GM12878 (cell line): ENCODE measurements around the gene TH. TPM values are rescaled to one million over a fixed set of nuclear protein-coding genes. Genes with fewer than 3 reads are reported as not detected.

Source experiments
- ATAC-seq: fragments of 200-7000 bp; cut with Tn5 transposase; 3 replicates; pipeline ENCODE4 v1.9.1; 2020; ENCODE audit warnings: mild to moderate bottlenecking, moderate library complexity
- BruUV-seq: library from RNA; stranded (reverse); fragments of 400-500 nt; replicated peaks from 2 replicates; lab custom pipeline; 2021; lab: Mats Ljungman, UMichigan
- CTCF ChIA-PET: fragments of 300-600 bp; sonication (Branson Sonifier 250); formaldehyde crosslinking; extraction: SDS; loops from one replicate; lab custom pipeline; 2021; ENCODE audit warnings: inconsistent platforms; lab: Yijun Ruan, JAX
- POLR2A ChIA-PET: fragments of 350-600 bp; formaldehyde crosslinking; extraction: SDS; loops from one replicate; lab custom pipeline; 2021; ENCODE audit warnings: inconsistent platforms; lab: Charles Lee
- RAD21 ChIA-PET: fragments of 300-600 bp; sonication (Branson Sonifier 250); formaldehyde crosslinking; loops from one replicate; lab custom pipeline; 2023; ENCODE audit warnings: antibody characterized with exemption; ENCODE audit not compliant: unreplicated experiment; lab: Charles Lee
- SMC1A ChIA-PET: fragments of 300-600 bp; sonication (Branson Sonifier 250); formaldehyde crosslinking; loops from one replicate; lab custom pipeline; 2023; ENCODE audit not compliant: unreplicated experiment, uncharacterized antibody; lab: Charles Lee
- DNase-seq: peaks from one replicate; pipeline ENCODE4 v3.0.0-alpha.2; 2011; ENCODE audit warnings: low read depth, low spot score
- FAIRE-seq: peaks from 3 replicates; lab custom pipeline; 2011; peaks lifted over from hg19 to GRCh38; lab: Jason Lieb, UNC
- H2AFZ ChIP-seq: 2 replicates; pipeline ENCODE4 v1.6.0; 2011; ENCODE audit warnings: low read depth, low read length, control low read depth; ENCODE audit not compliant: control insufficient read depth
- H3K27ac ChIP-seq: 2 replicates; pipeline ENCODE4 v1.5.1; 2011; ENCODE audit warnings: control low read depth; ENCODE audit not compliant: control insufficient read depth, insufficient read depth
- H3K27me3 ChIP-seq, 2 experiments: replicated peaks in 1 of 2; 2 replicates each; pipeline versions ENCODE4 v1.6.0 to v1.6.1; 2011; ENCODE audit warnings: low read length in 1 of 2; ENCODE audit not compliant: control insufficient read depth in 2 of 2, insufficient read depth in 2 of 2
- H3K36me3 ChIP-seq, 2 experiments: 2 replicates each; pipeline ENCODE4 v1.5.1; 2011; ENCODE audit warnings: low read length in 1 of 2; ENCODE audit not compliant: control insufficient read depth in 2 of 2, insufficient read depth in 2 of 2
- H3K4me1 ChIP-seq: 2 replicates; pipeline ENCODE4 v1.6.1; 2011; ENCODE audit warnings: mild to moderate bottlenecking, low read length, moderate library complexity, mixed read lengths; ENCODE audit not compliant: control insufficient read depth, insufficient read depth
- H3K4me2 ChIP-seq: 2 replicates; pipeline ENCODE4 v1.6.0; 2011; ENCODE audit warnings: control low read depth; ENCODE audit not compliant: control insufficient read depth, insufficient read depth
- H3K4me3 ChIP-seq: fragments of 200-600 bp; sonication (generic); 2 replicates; pipeline ENCODE4 v1.5.1; 2016
- H3K79me2 ChIP-seq: 2 replicates; pipeline ENCODE4 v1.6.0; 2011; ENCODE audit warnings: low read length; ENCODE audit not compliant: control insufficient read depth, insufficient read depth
- H3K9ac ChIP-seq: 2 replicates; pipeline ENCODE4 v1.8.0; 2011; ENCODE audit warnings: low read length, control low read depth, mixed read lengths; ENCODE audit not compliant: control insufficient read depth, insufficient read depth
- H3K9me3 ChIP-seq: replicated peaks from 3 replicates; pipeline ENCODE4 v1.5.1; 2011; ENCODE audit warnings: mild to moderate bottlenecking, low read length; ENCODE audit not compliant: control insufficient read depth, insufficient read depth
- H4K20me1 ChIP-seq: 2 replicates; pipeline ENCODE4 v1.6.0; 2011; ENCODE audit not compliant: control insufficient read depth, insufficient read depth
- BCL11A ChIP-seq: IDR thresholded peaks from 2 replicates; pipeline ENCODE4 v1.6.1; 2011; ENCODE audit warnings: low read depth, low read length
- BCLAF1 ChIP-seq: fragments of 450-650 bp; IDR thresholded peaks from 2 replicates; pipeline ENCODE4 v1.6.1; 2017; ENCODE audit warnings: antibody characterized with exemption, mild to moderate bottlenecking, moderate library complexity
- CBX5 ChIP-seq: sonication (generic); IDR thresholded peaks from 2 replicates; pipeline ENCODE4 v1.6.1; 2016; ENCODE audit warnings: low read depth, moderate library complexity, mild to moderate bottlenecking, inconsistent platforms
- CREB1 ChIP-seq: IDR thresholded peaks from 2 replicates; pipeline ENCODE4 v1.6.1; 2012; ENCODE audit warnings: low read depth, mild to moderate bottlenecking, inconsistent platforms
- HCFC1 ChIP-seq: fragments of 150-350 bp; IDR thresholded peaks from 2 replicates; pipeline ENCODE4 v1.6.1; 2014; ENCODE audit warnings: low read length
- HDAC2 ChIP-seq: fragments of 200-600 bp; sonication (generic); IDR thresholded peaks from 2 replicates; pipeline ENCODE4 v1.6.1; 2017
- NKRF ChIP-seq: fragments of 450-650 bp; conservative IDR thresholded peaks from 2 replicates; pipeline ENCODE4 v1.6.1; 2017; ENCODE audit warnings: mild to moderate bottlenecking, moderate library complexity
- NRF1 ChIP-seq: conservative IDR thresholded peaks from 2 replicates; pipeline ENCODE4 v1.6.1; 2011; ENCODE audit warnings: mild to moderate bottlenecking, low read depth, low read length, improper control_type of control experiment
- PAX8 ChIP-seq: fragments of 450-650 bp; IDR thresholded peaks from 2 replicates; pipeline ENCODE4 v1.6.1; 2017; ENCODE audit warnings: mild to moderate bottlenecking, moderate library complexity
- SMAD5 ChIP-seq: IDR thresholded peaks from 2 replicates; pipeline ENCODE4 v1.6.1; 2016; ENCODE audit warnings: antibody characterized with exemption, low read depth
- SPI1 ChIP-seq: IDR thresholded peaks from 2 replicates; pipeline ENCODE4 v1.6.1; 2011; ENCODE audit warnings: low read depth, mild to moderate bottlenecking, low read length, moderate library complexity, borderline replicate concordance; ENCODE audit not compliant: insufficient read depth
- SREBF1 ChIP-seq: IDR thresholded peaks from 2 replicates; pipeline ENCODE4 v1.6.1; 2012; ENCODE audit warnings: mild to moderate bottlenecking, low read length
- SREBF2 ChIP-seq: IDR thresholded peaks from 2 replicates; pipeline ENCODE4 v1.6.1; 2012; ENCODE audit warnings: mild to moderate bottlenecking, low read length
- WGBS: methylation state at CpG from one replicate; pipeline ENCODE4 v1.1.6; 2016; ENCODE audit warnings: low lambda C conversion rate; ENCODE audit not compliant: insufficient replicate concordance, insufficient coverage; ENCODE audit errors: missing lambda C conversion rate; 5-methylcytosine and 5-hydroxymethylcytosine counted together
- in situ Hi-C: fragments of 300-500 bp; cut with MboI; formaldehyde crosslinking; loops from 9 replicates; pipeline ENCODE4 v1.14.3; 2018; ENCODE audit warnings: mixed read lengths
- intact Hi-C: fragments of 100-400 bp; cut with micrococcal nuclease; formaldehyde crosslinking; loops from one replicate; pipeline ENCODE4 v1.14.2; 2022; ENCODE audit not compliant: unreplicated experiment
- polyA plus RNA-seq, 11 experiments: library from polyadenylated mRNA; depleted of rRNA in 4 of 11; unstranded in 6 of 11; stranded (reverse) in 5 of 11; fragments of >200 nt; fragmentation: Nextera tagmentation in 4 of 11; fragmentation: Illumina TruSeq in 1 of 11; extraction: Ambion mirVana in 4 of 11; extraction: Trizol in 1 of 11; gene quantifications; 1 replicate in 1 of 11; 2 replicates in 10 of 11; pipeline versions ENCODE4 v1.2.1 to v1.2.3, GENCODE V29; 2011 to 2016; ENCODE audit warnings: inconsistent platforms in 2 of 11, missing spikeins in 2 of 11, low read depth in 1 of 11
- total RNA-seq, 4 experiments: library from RNA; depleted of rRNA in 3 of 4; stranded (reverse); fragments of >200 nt in 3 of 4; fragmentation: Illumina TruSeq in 1 of 4; extraction: Trizol in 1 of 4; gene quantifications; 2 replicates each; pipeline versions ENCODE4 v1.2.1 to v1.2.3, GENCODE V29; 2013 to 2021
- TF ChIP-seq, protein P1 (sequence below): fragments of 450-650 bp; IDR thresholded peaks from 2 replicates; pipeline ENCODE4 v1.6.1; 2017; ENCODE audit warnings: low read depth, mild to moderate bottlenecking, moderate library complexity

Gene TH
- total and polyA plus RNA-seq, 10 of the 15 experiments (the other 5 are each of a cell fraction or from before 2014, with no cell fraction given): not detected

DNA sequence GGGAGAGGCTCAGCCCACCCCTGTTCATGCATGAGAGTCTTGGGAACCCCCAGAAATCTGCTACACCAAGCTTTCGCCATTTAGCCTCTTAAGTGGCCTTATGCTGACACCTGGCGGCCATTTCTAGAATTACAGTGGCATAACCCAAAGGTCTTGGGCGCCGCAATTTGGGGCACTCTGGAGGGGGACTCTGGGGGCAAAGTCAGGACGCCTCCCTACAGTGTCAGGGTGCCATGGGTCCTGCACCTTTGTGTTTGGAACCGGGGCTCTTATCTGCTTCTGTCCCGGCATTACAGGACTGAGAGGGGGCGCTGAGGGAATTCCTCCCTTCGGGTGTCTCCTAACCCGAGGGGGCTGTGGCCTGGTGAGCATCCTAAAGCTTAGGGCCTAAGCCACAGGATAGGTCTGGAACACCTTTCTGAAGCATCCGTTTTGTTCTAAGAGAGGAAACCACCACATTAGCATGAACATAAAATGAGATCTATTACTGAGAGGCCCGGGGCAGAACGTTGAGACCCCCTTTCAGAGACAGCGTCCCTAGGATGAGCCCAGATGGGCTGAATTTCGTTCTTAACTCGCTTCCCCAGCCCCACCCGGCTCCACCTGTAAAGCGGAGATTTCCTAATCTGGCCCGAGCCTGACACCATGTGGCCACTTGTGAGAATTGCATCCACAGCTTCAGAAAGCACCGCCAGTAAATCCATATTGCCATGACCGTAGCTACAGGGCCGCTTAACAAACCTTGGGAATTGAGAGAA, 19.9 kb downstream of the TH start:
- ChIA-PET POLR2A (no interaction called here), CTCF (interaction anchor here (0.6 to 7.8 kb wide), 53 partner anchors 9 to 702 kb away, joined by 3 to 180 read pairs (median 4); partner anchors contain the start of genes LSP1, SYT8 and TNNI2), SMC1A (interaction anchor here (0.6 to 3.1 kb wide), 13 partner anchors 9 to 499 kb away, joined by 3 to 46 read pairs (median 4); no protein-coding TSS in a partner anchor), RAD21 (interaction anchor here (0.6 to 6.4 kb wide), 19 partner anchors 8 to 498 kb away, joined by 3 to 101 read pairs (median 4); partner anchors contain the start of gene TNNI2)
- DNase-seq: no peak
- Histone ChIP-seq H3K9ac (no peak overlapping the region), H3K4me1 (no peaks in the 10 kb centered on the region), H3K36me3 (no peaks in the 10 kb centered on the region), H4K20me1 (no peaks in the 10 kb centered on the region), H3K27me3 (no peaks in the 10 kb centered on the region; a peak in 1 of 4 replicates), H3K79me2 (no peaks in the 10 kb centered on the region), H3K4me2 (no peak overlapping the region), H3K27ac (no peak overlapping the region), H3K9me3 (no peaks in the 10 kb centered on the region), H2AFZ (no peak overlapping the region), H3K4me3 (no peak overlapping the region)
- ATAC-seq: peak; percentile 77
- peak; percentile 80 for FAIRE-seq
- intact Hi-C loops (loop anchor here (1.0 to 2.0 kb wide), 4 partner anchors 269 to 499 kb away; no protein-coding TSS in a partner anchor), in situ Hi-C loops (loop anchor here (5.0 kb wide), 2 partner anchors 329 to 454 kb away; partner anchors contain the start of gene KRTAP5-6)
- WGBS: under 1% methylated on average over 22 of the region's 22 CpGs
- BruUV-seq: no TSS peak
- TF ChIP-seq SMAD5: no peak
- no peak for TF ChIP-seq NRF1
- no peak for TF ChIP-seq CBX5
- TF ChIP-seq SPI1: no peak
- TF ChIP-seq HCFC1: no peak
- TF ChIP-seq BCL11A: no peak
- no peak for TF ChIP-seq SREBF1
- TF ChIP-seq, protein P1, sequence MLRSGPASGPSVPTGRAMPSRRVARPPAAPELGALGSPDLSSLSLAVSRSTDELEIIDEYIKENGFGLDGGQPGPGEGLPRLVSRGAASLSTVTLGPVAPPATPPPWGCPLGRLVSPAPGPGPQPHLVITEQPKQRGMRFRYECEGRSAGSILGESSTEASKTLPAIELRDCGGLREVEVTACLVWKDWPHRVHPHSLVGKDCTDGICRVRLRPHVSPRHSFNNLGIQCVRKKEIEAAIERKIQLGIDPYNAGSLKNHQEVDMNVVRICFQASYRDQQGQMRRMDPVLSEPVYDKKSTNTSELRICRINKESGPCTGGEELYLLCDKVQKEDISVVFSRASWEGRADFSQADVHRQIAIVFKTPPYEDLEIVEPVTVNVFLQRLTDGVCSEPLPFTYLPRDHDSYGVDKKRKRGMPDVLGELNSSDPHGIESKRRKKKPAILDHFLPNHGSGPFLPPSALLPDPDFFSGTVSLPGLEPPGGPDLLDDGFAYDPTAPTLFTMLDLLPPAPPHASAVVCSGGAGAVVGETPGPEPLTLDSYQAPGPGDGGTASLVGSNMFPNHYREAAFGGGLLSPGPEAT: no peak
- TF ChIP-seq PAX8: no peak
- no peak for TF ChIP-seq HDAC2
- no peak for TF ChIP-seq BCLAF1
- TF ChIP-seq NKRF: no peak
- no peak for TF ChIP-seq SREBF2
- TF ChIP-seq CREB1: no peak
